Measurements from ENCODE around the gene ENTPD1.

DNA sequence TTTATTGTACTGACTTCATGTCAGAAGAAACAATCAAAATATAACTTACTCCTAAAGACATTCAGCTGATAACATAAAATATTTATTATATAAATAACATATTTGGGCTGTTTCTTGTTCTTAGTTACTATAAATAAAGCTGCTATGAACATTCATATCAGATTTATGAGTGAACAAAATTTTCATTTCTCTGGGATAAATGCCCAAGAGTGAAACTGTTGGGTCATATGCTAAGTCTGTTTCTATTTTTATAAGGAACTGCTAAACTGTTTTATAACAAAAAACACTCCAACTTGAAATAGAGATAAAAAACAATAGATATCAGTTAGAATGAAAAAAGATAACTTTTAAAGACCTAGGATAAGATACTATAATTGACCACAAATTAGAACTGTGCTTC lies 125.4 kb downstream of the ENTPD1 start:
- no peak for TF ChIP-seq POLR2A (IDR thresholded peaks at IDR 0.05)
- no peak for TF ChIP-seq POLR2AphosphoS5 (IDR thresholded peaks at IDR 0.05)
